Stimulated activated naive CD4-positive, alpha-beta T cell (primary cell): ENCODE measurements around the gene ERBB4.

Source experiments
- DNase-seq, 6 experiments: peaks; one replicate each; lab custom pipeline; 2025; lab: John Stamatoyannopoulos, UW

ERBB4 gene

GRCh38 chr2:211823886-211824479 lies 714.6 kb downstream of the ERBB4 start:
- DNase-seq: no peak

- no peak for DNase-seq
Observed at GRCh38 chr2:211822686-211823335, 715.8 kb downstream of the ERBB4 start.

GRCh38 chr2:211816754-211817153 lies 721.8 kb downstream of the ERBB4 start:
- no peak for DNase-seq

GRCh38 chr2:211812587-211812986 lies 726.0 kb downstream of the ERBB4 start:
- no peak for DNase-seq

- no peak for DNase-seq
Observed at GRCh38 chr2:211802666-211803065, 735.9 kb downstream of the ERBB4 start.

GRCh38 chr2:211800001-211800400 lies 738.6 kb downstream of the ERBB4 start:
- no peak for DNase-seq

- DNase-seq: no peak
Observed at GRCh38 chr2:211798868-211799267, 739.7 kb downstream of the ERBB4 start.

GRCh38 chr2:211793690-211794089 lies 744.9 kb downstream of the ERBB4 start:
- no peak for DNase-seq

GRCh38 chr2:211789982-211790381 lies 748.6 kb downstream of the ERBB4 start:
- no peak for DNase-seq

GRCh38 chr2:211766689-211767088 lies 771.9 kb downstream of the ERBB4 start:
- DNase-seq: no peak

- no peak for DNase-seq
Observed at GRCh38 chr2:211762479-211762878, 776.1 kb downstream of the ERBB4 start.

GRCh38 chr2:211760103-211760502 lies 778.5 kb downstream of the ERBB4 start:
- DNase-seq: no peak

- no peak for DNase-seq
Observed at GRCh38 chr2:211756266-211756665, 782.3 kb downstream of the ERBB4 start.

- DNase-seq: no peak
Observed at GRCh38 chr2:211755187-211755586, 783.4 kb downstream of the ERBB4 start.

GRCh38 chr2:211751848-211752247 lies 786.8 kb downstream of the ERBB4 start:
- no peak for DNase-seq

- DNase-seq: no peak
Observed at GRCh38 chr2:211748339-211748738, 790.3 kb downstream of the ERBB4 start.

GRCh38 chr2:211745295-211746097 lies 793.1 kb downstream of the ERBB4 start:
- peak in 1 of 6 experiments; percentile 5 for DNase-seq

GRCh38 chr2:211744379-211744778 lies 794.2 kb downstream of the ERBB4 start:
- DNase-seq: no peak

- no peak for DNase-seq
Observed at GRCh38 chr2:211741966-211742365, 796.6 kb downstream of the ERBB4 start.

- no peak for DNase-seq
Observed at GRCh38 chr2:211737282-211737681, 801.3 kb downstream of the ERBB4 start.

GRCh38 chr2:211730215-211730614 lies 808.4 kb downstream of the ERBB4 start:
- DNase-seq: no peak

GRCh38 chr2:211729433-211729832 lies 809.2 kb downstream of the ERBB4 start:
- DNase-seq: no peak

- no peak for DNase-seq
Observed at GRCh38 chr2:211724933-211725332, 813.7 kb downstream of the ERBB4 start.
